HEK293 (cell line): ENCODE results near the gene DPYSL4.

Experiments
- CTCF ChIP-seq: fragments of 450-650 bp; formaldehyde crosslinking; IDR thresholded peaks from 2 replicates; pipeline ENCODE4 v1.5.1; 2016; ENCODE audit warnings: missing biosample characterization, missing genetic modification characterization
- YY1 ChIP-seq: fragments of 450-650 bp; formaldehyde crosslinking; IDR thresholded peaks from 2 replicates; pipeline ENCODE4 v1.5.1; 2018; ENCODE audit warnings: missing biosample characterization, missing genetic modification characterization
- ZNF146 ChIP-seq: fragments of 450-650 bp; formaldehyde crosslinking; IDR thresholded peaks from 2 replicates; pipeline ENCODE4 v1.5.1; 2016; ENCODE audit warnings: missing biosample characterization, missing genetic modification characterization

- TF ChIP-seq CTCF (tag by site-specific recombination) (no peak), ZNF146 (tag by site-specific recombination) (no peak), YY1 (no peak)
These were observed 33.3 kb downstream of the DPYSL4 start for GRCh38 chr10:132220061-132220460.
